Activated T-cell treated with anti-CD3 and anti-CD28 coated beads for 4 hours (primary cell): ENCODE data around the gene GPR78.

Experiments
- DNase-seq: peaks from one replicate; pipeline ENCODE4 v3.0.0-alpha.2; 2020

The GPR78 gene, protein sequence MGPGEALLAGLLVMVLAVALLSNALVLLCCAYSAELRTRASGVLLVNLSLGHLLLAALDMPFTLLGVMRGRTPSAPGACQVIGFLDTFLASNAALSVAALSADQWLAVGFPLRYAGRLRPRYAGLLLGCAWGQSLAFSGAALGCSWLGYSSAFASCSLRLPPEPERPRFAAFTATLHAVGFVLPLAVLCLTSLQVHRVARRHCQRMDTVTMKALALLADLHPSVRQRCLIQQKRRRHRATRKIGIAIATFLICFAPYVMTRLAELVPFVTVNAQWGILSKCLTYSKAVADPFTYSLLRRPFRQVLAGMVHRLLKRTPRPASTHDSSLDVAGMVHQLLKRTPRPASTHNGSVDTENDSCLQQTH

DNA sequence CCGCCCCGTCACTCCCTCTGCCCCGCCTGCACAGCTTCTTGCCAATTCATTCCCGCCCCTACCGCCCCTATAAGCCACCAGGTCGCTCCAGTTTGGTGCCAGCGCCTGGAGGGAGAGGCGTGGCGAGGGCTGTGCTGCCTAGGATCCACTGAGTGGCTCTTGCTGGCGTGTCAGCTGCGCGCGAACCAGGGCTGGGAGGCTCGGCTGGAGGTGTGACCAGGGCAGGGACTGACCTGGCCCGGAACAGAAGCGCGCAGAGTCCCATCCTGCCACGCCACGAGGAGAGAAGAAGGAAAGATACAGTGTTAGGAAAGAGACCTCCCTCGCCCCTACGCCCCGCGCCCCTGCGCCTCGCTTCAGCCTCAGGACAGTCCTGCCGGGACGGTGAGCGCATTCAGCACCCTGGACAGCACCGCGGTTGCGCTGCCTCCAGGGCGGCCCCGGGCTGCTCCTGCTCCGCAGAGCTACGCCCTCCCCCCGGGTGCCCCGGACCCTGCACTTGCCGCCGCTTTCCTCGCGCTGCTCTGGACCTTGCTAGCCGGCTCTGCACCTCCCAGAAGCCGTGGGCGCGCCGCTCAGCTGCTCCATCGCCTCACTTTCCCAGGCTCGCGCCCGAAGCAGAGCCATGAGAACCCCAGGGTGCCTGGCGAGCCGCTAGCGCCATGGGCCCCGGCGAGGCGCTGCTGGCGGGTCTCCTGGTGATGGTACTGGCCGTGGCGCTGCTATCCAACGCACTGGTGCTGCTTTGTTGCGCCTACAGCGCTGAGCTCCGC lies at the start of gene GPR78:
Gene GPR78, plus strand, starts transcription at position 72 of the 773 bp plus-strand sequence. Its CDS starts 591 bp downstream, at position 663.
- DNase-seq, result no peak

DNA sequence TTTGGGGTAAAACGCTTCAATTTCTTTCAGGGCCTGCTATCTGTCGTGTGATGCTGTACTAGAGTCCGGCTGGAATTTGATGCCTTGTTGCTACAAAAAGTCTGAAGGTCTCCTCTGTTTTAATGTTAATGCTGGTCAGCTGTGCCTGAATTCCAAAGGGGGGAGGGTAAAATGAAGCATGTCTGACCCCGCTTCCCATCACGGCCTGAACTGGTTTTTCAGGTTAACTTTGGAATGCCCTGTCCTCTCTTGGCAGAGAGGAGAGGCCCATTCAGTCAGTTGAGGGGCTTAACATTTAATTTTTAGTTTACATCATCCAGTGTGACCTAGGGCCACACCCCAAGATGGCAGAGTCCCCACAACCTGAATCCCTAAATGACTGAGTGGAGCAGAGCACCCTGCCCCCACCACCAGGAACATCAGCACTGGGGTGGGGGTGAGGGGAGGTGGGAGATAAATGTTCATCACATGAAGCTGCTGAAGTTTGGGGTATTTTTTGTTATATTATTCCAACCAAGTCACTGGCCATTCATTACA lies 47.9 kb upstream of the GPR78 start:
- DNase-seq, result no peak

DNA sequence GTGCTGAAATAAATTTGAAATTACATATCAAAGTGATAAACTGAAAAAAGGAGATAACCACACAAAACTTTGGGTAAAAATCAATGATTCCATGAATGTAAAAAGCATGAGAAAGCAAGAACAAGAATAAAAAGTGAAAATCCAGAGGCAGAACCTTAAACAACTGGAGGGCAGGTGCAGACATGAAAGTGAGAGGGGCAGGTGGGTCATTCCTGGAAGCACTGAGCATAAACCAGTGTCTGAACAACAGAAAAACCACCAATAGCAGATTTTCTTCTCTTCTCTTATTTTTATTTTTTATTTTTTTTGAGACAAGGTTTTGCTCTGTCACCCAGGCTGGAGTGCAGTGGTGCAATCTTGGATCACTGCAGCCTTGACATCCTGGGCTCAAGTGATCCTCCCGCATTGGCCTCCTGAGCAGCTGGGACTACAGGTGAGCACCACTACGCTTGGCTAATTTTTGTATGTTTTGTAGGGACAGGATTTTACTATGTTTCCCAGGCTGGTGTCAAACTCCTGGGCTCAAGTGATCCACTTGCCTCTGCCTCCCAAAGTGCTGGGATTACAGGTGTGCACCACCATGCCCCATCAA lies 46.8 kb upstream of the GPR78 start:
- no peak for DNase-seq

DNA sequence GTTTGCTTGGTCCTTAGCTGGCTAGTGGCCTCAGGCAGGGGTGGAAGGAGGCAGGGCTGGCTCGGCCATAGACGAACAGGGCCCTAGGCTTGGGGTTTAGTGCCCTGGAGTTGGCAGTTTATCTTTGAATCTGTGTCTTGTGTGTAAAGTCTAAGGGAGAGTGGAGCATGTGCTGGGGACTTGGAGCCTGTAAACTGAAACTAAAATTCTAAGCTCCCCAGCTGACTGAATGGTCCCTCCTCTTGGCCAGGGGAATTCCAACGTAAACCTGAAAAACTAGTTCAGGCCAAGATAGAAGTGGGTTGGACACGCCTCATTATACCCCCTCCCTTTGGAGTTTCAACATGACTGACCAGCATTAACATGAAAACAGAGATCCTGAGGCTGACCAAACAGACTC lies 46.1 kb upstream of the GPR78 start:
- no peak for DNase-seq

DNA sequence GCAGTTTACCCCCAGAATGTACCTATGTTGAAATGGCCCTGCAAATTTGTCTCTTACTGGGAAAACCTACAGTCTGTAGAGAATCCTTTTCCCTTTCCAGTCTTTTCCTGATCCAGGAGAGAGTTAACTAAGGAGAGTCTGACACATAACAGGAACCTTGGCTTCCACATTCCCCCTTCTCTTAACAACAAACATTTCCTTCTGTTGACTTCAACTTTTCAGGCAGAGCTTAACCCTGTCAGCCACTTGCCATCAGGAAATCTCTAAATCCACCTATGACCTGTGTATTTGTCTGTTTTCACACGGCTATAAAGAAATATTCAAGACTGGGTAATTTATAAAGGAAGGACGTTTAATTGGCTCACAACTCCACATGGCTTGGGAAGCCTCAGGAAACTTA lies 45.6 kb upstream of the GPR78 start:
- no peak for DNase-seq

DNA sequence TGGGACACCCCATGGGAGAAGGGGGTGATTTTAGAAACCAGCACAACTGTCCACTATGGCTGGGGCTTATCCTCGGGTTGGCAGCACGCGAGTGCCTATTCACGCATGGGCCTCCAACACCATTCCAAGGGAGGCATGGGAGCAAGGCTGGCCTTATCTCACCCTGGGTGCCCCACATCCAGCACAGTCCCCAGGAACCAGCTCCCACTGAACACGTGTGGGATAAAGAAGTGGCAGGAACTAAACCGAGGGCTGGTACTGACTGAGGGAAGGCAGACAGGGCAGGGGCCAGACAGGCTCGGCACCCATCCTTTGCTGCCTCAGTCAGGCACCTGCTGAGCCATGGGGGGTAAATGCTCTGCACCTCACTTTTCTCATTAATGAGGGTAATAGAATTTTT lies 43.7 kb upstream of the GPR78 start:
- DNase-seq, result no peak

DNA sequence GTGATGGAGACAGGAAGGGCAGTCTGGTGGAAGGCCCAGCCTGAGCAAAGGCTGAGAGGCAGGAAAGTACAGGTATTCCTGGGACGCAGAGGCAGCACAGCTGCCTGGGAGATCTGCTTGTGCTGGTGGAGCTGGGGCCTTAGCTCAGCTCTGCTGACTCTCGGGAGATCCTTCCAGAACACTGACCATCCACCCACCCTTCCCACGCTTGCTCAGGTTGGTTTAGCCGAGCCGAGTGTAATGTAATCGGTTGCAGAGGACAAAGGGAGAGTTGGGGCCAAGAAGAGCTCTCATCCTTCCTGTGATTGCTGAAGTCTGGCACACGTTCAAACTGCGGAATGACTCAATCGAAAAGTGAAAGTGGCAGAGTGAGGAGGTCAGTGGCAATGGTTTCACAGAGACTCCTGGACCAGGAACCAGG lies 43.1 kb upstream of the GPR78 start:
- DNase-seq, result no peak

DNA sequence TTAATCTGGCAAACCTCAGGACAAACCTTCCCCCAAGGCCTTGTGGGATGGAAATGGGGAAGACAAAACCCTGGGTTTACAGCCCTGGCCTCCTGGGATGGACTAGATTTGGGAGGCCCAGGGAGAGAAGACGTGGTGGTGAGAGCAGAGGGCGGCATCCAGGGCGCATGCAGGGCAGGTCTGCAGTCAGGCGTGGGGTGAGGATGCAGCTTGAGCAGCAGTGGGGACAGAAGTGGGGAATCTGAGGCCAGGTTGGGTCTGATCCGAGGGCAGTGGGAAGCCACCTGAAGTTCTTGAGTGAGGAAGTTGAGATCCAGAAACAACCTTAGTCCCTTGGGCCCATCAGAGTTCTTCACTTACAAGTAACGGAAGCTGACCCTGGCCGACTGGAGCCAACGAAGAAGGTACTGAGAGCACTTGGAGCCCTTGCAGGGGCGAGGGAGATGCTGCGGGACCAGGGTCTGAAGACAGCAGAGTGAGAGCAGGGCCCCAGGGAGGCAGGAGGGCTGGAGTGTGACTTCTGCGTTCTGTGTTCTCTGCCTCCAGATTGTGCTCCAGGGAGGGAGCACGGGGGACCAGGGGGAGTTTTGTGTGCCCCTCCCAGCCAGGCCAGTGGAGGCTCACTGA lies 42.0 kb upstream of the GPR78 start:
- no peak for DNase-seq

DNA sequence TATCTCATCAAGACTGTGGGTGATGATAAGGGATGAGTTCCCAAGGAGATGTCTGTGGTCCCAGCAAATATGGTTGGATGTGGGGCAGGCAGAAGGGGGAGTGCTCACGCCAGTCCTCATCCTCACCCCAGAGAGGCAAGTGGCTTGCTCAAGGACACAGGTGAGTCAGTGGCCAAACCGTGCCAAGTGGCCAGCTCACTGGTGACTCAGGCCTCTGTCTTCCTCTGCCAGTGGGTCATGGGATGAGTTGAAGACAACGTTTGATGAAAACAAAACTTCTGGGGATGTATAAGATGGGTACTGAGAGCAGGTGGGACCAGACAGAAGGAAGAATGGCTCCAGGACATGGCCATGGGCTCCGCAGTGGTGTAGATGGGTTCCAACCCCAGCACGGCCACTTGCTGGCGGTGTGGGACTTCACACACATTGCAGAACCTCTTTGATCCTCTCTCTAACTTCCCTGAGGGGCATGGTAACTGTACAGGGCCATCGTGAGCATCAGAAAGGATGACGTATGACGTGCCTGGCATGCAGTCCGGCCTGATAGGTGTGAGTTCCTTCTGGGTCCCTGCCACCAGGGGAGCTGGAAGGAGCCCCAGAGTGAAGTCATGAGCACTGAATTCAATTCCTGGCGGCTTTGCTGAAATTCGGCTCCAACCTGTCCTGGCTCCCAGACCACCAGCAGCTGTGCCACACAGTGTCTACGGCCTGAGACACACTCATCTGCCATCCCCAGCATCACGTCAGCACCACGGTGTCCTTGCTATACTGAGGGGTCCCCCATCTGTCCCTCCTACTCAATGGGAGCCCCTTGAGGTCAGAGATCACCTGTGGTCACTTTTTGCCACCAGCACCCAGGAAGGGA lies 41.3 kb upstream of the GPR78 start:
- DNase-seq, result no peak

DNA sequence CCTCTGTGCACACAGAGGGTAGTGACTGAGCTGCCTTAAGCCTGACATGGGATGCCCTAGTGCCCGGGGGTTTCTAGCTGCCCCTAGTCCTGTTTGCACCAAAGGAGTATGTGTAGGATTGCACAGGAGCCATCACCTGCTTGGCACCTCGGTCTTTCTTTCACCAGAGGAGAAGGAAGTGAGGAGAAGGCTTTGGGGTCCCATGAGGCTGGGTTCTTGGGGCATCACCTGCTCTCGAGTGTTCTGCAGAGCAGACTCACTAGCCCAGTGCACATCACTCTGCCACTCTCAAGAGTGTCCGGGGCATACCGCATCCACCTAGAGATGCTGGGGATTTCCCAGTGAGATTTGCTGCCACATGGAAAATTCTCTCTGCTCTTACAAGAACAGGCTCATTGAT lies 40.5 kb upstream of the GPR78 start:
- DNase-seq, result no peak

DNA sequence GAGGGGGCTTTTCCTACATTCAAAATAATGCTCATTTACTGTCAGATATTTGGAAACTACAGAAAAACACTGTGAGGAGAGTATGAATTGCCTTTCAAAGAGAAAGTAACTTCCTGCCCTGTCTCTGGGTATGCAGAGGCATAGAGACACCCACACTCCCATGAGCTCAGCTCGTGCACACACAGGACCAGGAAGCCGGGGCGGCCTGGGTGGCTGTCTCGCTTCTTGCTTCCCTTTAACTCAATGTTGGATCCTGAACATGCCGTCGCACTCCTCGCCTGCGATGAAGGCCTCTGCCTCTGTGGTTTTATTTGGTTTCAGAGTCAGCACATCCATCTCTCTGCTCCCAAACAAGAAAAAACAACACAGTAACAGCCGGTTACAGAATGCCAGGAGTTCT lies 40.1 kb upstream of the GPR78 start:
- DNase-seq, result no peak

DNA sequence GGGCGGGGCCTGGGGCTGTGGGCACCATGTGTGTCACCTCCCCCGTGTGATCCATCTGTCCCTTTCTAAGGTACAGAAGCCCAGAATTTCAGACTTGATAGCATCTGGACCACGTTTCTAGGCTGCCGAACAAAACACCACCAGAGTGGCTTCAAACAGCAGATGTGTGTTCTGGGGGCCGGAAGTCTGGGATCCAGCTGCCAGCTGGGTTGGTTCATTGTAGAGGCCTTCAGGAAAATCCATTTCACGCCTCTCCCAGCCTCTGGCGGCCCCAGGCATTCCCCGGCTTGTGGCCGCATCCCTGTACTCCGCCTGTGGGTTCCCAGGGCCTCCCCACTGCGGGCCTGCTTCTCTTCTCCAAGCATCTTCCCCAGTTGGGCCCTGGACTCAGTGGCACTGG lies 39.6 kb upstream of the GPR78 start:
- DNase-seq, result no peak

DNA sequence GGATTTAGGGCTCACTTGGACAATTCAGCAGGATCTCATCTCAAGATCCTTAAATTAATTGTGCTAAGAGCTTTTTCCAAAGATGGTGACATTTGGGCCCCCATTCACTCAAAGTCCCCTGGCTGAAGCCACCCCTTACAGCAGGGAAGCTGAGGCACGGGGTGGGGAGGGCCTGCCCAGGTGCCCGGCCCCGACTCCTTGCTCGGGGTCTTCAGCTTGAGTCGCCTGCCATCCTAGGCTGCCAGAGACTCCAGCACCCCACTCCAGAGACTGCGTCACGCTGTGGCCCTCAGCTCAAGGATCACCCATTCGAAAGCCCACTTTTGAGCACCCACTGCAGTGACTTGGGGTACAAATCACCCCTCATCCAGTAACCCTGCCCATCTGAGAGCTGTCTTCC lies 39.2 kb upstream of the GPR78 start:
- no peak for DNase-seq

DNA sequence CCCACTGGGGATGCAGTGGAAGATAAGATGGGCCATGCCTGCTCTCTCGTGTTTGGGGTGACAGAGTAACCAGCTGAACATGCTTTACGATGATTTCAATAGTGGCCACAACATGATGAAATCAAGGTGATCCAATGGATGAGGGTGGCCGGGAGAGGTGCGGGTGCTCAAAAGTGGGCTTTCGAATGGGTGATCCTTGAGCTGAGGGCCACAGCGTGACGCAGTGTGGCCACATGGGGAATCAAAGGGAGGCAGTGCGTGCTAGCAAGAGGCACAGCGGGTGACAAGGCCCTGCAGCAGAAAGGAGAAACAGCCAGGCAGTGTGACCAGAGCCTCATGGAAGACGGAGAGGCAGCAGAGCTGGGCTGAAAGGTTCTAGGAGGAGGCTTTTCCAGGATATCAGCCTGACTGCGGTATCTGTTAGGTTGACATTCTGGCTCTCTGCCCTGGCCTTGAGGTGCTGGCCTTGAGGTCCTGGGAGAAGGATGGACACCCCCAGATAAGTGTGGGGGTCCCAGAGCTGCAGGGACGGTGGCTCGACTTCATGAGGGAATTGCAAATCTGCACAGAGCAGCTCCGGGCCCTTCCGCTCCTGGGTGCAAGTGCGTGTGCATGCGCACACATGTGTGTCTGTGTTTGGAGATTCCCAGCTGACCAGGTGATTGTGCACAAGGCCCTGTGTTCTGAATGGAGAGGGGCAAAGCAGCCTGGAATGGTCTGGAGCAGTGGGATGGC lies 38.0 kb upstream of the GPR78 start:
- no peak for DNase-seq

DNA sequence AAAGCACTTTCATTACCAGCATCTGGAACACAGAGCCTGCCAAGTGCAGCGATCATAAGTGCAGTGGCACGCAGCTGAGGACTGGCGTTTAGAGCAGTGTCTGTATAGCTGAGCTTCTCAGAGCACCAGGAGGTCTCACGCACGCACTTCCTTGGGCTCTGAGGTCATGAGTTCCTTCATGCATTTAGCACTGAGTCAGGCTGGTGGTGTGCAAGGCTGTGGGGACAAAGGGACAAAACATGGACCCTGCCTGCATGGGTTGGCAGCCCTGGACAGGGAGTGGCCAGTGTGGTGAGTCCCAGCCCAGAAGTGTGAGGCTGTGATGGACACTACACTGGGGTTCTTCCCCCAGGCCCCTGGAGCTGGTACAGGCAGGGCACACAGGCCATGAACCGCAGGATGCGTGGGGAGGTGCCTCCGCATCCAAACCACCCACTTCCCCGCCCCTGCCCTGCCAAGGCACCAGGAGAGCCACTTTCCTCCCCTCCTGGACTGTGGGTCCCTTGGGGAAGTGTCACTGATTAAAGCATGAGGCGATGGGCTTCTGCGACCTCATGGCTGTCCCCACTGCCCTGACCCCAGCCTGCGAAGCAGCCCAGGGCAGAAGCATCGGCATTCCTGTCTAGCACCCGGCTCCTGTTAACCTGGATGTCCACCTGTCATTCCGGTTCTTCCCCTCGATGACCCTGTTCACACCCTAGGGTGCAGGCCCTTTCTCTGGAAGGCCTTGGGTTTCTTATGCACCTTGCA lies 37.2 kb upstream of the GPR78 start:
- DNase-seq, result no peak

DNA sequence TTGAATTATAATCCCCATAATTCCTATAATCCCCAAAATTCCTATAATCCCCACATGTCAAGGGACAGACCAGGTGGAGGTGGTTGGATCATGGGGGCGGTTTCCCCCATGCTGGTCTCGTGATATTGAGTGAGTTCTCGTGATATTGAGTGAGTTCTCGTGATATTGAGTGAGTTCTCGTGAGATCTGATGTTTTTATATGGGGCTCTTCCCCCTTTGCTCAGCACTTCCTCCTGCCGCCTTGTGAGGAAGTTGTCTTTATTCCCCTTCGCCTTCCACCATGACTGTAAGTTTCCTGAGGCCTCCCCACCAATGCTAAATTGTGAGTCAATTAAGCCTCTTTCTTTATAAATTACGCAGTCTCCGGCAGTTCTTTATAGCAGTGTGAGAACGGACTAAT lies 36.6 kb upstream of the GPR78 start:
- no peak for DNase-seq

DNA sequence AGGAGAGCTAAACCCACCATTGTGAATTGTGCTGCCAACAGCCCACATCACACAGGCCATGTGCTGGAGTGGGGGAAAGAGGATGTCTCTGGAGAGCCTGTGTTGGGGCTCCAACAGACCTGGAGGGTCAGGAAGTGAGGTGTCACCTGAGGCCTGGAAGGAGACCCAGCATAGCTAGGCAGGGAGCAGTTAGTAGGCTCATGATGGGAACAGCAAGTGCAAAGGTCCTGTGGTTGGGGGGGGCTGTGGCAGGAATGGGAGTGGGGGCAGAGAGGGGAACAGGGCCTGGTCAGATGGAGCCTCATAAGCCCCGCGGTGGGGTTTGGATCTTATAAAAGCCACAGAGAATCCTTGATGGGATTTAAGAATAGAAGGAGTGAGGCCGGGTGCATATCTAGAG lies 35.9 kb upstream of the GPR78 start:
- no peak for DNase-seq

DNA sequence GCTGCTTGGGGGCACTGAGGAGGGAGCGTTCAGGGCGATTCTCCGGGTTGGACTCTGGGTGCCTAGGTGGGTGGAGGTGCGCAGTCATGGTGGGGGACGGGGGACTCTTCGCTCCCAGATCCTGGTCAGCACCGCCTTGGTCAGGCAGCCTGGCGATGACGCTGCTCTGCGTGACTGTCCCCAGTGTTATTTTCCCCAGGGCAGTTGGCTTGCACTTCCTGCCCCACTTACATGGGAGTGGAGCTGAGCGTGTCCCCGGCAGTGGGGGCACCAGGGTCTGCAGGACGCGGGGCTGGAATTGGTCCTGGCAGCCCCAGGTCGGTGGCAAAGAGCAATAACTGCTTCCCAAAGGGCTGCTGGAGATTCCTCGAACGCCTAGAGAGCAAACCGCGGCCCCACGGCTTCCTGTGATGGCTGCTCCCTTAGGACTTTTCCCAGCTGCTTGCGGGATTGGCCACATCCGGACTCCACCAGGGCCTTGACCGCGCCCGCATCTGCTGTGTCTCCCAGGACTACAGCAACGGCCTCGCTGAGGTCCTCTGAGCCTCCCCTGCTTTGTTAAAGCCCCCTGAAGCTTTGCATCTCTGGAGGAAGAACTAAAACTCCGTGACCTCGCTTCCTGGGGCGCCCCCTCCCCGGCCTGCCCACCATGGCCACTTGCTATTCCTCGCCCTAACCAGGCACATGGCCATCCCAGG lies 35.3 kb upstream of the GPR78 start:
- DNase-seq, result no peak

DNA sequence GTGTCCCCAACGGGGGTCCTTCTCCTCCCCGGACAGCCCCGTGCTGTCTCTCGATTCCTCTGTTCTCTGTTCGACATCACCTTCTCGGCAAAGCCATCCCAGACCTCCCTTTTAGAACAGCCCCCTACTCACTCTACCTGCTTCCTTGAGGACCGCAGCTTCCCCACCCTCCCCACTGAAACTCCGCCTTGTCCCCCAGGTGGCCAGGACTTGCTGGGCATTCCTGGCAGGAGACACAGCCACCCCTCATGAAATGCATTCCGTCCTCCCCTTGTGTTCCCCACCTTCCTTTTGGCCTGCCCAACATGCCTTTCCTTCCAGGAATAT lies 34.8 kb upstream of the GPR78 start:
- no peak for DNase-seq

DNA sequence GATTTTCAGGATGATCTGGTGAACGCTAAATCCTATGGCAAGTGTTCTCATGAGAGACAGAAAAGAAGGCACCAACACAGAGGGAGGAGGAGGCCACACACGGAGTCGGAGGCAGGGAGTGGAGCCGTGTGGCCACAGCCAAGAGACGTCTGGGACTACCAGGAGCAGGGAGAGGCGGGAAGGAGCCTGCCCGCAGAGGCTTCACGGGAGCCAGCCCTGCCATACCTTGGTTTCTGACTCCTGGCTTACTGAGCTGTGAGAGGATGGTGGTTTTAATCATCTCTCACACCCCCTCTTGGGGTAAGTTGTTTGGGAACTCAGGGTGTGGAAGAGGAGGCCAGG lies 33.5 kb upstream of the GPR78 start:
- no peak for DNase-seq
